HEK293T (cell line): ENCODE measurements around the gene DHX8.
"Not testable (repeated sequence)": the region's sequence is repeated elsewhere in the genome, so short reads cannot be mapped to it uniquely, and the experiment has no call there.

Experiments used
- BHLHE40 ChIP-seq: fragments of 450-650 bp; IDR thresholded peaks from 2 replicates; pipeline ENCODE4 v1.6.1; 2016; ENCODE audit warnings: mild to moderate bottlenecking, moderate library complexity, borderline replicate concordance
- FOXA1 ChIP-seq: fragments of 450-650 bp; IDR thresholded peaks from 2 replicates; pipeline ENCODE4 v1.6.1; 2016; ENCODE audit warnings: mild to moderate bottlenecking
- FOXK2 ChIP-seq: fragments of 450-650 bp; IDR thresholded peaks from 2 replicates; pipeline ENCODE4 v1.6.1; 2016; ENCODE audit warnings: mild to moderate bottlenecking
- LEF1 ChIP-seq: fragments of 450-650 bp; IDR thresholded peaks from 2 replicates; pipeline ENCODE4 v1.6.1; 2017; ENCODE audit warnings: mild to moderate bottlenecking, borderline replicate concordance
- SP1 ChIP-seq: fragments of 450-650 bp; IDR thresholded peaks from 2 replicates; pipeline ENCODE4 v1.6.1; 2017
- SUZ12 ChIP-seq: fragments of 450-650 bp; IDR thresholded peaks from 2 replicates; pipeline ENCODE4 v1.6.1; 2016; ENCODE audit warnings: mild to moderate bottlenecking
- ZNF384 ChIP-seq: fragments of 450-650 bp; IDR thresholded peaks from 2 replicates; pipeline ENCODE4 v1.6.1; 2016

- TF ChIP-seq SP1, ZNF384, FOXK2, FOXA1, SUZ12, LEF1, BHLHE40: not testable (repeated sequence)
Measured at GRCh38 chr17:43509440-43509839, 25.7 kb downstream of the DHX8 start.
